Motor neuron (in vitro differentiated cells): ENCODE data around the gene CERT1. TPM values are rescaled to one million over a fixed set of nuclear protein-coding genes. Genes with fewer than 3 reads are reported as not detected.

Source experiments
- ATAC-seq, 8 experiments: fragments of 200-7000 bp; cut with Tn5 transposase; replicated peaks in 6 of 8; 2 replicates each; pipeline ENCODE4 v1.8.0; 2021; ENCODE audit warnings: mild to moderate bottlenecking in 8 of 8, moderate library complexity in 8 of 8
- H3K27ac ChIP-seq, 2 donors: fragments of 250-450 bp; sonication (Bioruptor Pico); 2 replicates each; pipeline ENCODE4 v1.9.0; 2021; ENCODE audit warnings: antibody characterized with exemption in 2 of 2, mild to moderate bottlenecking in 2 of 2, moderate library complexity in 1 of 2
- H3K4me1 ChIP-seq, 2 donors: fragments of 250-450 bp; sonication (Bioruptor Pico); replicated peaks in 1 of 2; 2 replicates each; pipeline ENCODE4 v1.6.1; 2021; ENCODE audit warnings: antibody characterized with exemption in 2 of 2, mild to moderate bottlenecking in 2 of 2, moderate library complexity in 1 of 2
- H3K4me3 ChIP-seq, 5 donors: fragments of 250-450 bp; sonication (Bioruptor Pico); 2 replicates each; pipeline ENCODE4 v1.9.0; 2021; ENCODE audit warnings: antibody characterized with exemption in 5 of 5, mild to moderate bottlenecking in 5 of 5, moderate library complexity in 4 of 5
- WGBS, 10 experiments: fragments of 450-650 bp; shearing (Covaris generic); methylation state at CpG; one replicate each; pipeline ENCODE4 v1.0.0; 2022; 5-methylcytosine and 5-hydroxymethylcytosine counted together
- in situ Hi-C, 9 experiments: fragments of 400-800 bp; cut with MboI; loops; one replicate each; pipeline ENCODE4 v1.15.0; 2021; ENCODE audit warnings: low sequenced_read_pairs in 9 of 9, low pct_unique_long_range_greater_than_20kb in 2 of 9; ENCODE audit not compliant: unreplicated experiment in 9 of 9
- total RNA-seq, 8 experiments: library from RNA; unstranded; fragments of 300-600 nt; gene quantifications; 2 replicates each; pipeline versions ENCODE4 v1.2.3 to v1.2.4, GENCODE V29; 2022

Gene CERT1
- total RNA-seq, 8 experiments from 2014 or later: 15.4 to 28.0 (median 22.4) TPM

DNA sequence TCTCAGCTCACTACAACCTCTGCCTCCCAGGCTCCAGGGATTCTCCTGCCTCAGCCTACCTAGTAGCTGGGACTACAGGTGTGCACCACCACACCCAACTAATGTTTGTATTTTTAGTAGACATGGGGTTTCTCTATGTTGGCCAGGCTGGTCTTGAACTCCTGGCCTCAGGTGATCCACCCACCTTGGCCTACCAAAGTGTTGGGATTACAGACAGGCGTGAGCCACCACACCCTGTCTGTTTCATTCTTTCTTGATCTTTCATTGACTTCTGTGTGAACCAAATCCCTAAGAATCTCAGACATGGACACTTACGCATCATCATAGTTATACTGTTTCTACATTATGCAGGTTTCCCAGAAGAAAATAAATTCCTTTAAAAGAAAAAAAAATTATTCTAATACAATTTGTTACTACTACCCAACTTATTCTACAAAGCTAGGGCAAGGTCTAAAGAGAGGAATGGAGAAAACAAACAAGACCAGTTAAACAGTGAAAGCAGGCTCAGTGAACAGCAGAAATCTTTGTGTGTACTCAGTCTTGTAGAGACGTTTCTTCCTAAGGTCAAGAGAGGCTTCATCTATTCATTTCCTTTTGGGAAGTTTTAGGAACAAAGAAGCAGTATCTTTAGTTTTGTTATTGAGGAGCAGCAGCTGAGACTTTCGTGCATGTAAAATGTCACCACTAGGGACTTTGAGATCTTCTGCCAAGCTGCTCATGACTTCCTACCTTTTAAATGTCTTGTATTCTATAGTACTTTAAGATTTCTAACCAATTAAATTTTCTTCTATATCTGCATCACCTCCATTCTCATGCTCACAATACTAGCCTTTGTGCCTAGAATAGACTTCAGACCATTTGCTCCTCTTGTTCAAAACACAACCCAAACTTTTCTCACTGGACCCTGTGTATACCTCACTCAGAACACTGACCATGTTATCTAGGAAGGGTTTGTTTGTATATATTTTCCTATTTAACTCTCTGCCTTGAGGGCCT is 180.0 kb downstream of the CERT1 start:
- H3K4me1 ChIP-seq: peaks cover 0 to 7% of the 10 kb centered on the region in 2 donors
- in situ Hi-C loops: loop anchor here in 2 of 9 experiments (10.0 to 25.0 kb wide), 2 partner anchors 47 to 569 kb away; partner anchors contain the start of genes GFM2 (in 1 of the 2) and NSA2 (in 1 of the 2)
- no peak for ATAC-seq
- no peak overlapping the region for H3K27ac ChIP-seq
- WGBS, 10 experiments: 53 to 93% (median 73%) methylated on average over 2 to 4 of the region's 4 CpGs
- H3K4me3 ChIP-seq: no peak overlapping the region

GRCh38 chr5:75330404-75330803 is 181.0 kb downstream of the CERT1 start:
- H3K27ac ChIP-seq: no peak overlapping the region
- H3K4me1 ChIP-seq: peaks cover 0 to 1% of the 10 kb centered on the region in 2 donors
- 52 to 100% (median 95%) methylated on average over 1 to 7 of the region's 7 CpGs; no CpG with 5 or more reads in 1 of the 10 experiments for WGBS, 10 experiments
- H3K4me3 ChIP-seq: no peak overlapping the region
- no peak for ATAC-seq
- in situ Hi-C loops: loop anchor here in 2 of 9 experiments (10.0 to 25.0 kb wide), 2 partner anchors 46 to 568 kb away; partner anchors contain the start of genes GFM2 (in 1 of the 2) and NSA2 (in 1 of the 2)

Other genes starting within 250 kb of the CERT1 start
- gene HMGCR, start 174.4 kb downstream of the CERT1 start, total RNA-seq: 100 to 1,000 TPM in 5 of 8 experiments, 10 to 100 TPM in 3; 33.1 to 198 (median 105) TPM
- gene POLK, start 262 bp upstream of the CERT1 start, total RNA-seq: 10 to 100 TPM; 16.7 to 46.4 (median 29.9) TPM
- 1 to 10 TPM in 1 of 8 experiments, under 1 TPM in 5, not detected in 2; 0.08 to 2.6 (median 0.31) TPM for gene ANKDD1B, start 99.8 kb upstream of the CERT1 start, total RNA-seq
- 10 to 100 TPM in 7 of 8 experiments, 1 to 10 TPM in 1; 7.8 to 26.0 (median 20.5) TPM for gene POC5, start 205.8 kb upstream of the CERT1 start, total RNA-seq